OCI-LY7 (cell line): Measurements from ENCODE around the gene CNNM2. TPM values are rescaled to one million over a fixed set of nuclear protein-coding genes. Genes with fewer than 3 reads are reported as not detected.
"Not testable (repeated sequence)": the region's sequence is repeated elsewhere in the genome, so short reads cannot be mapped to it uniquely, and the experiment has no call there.

Source experiments
- BruUV-seq: library from RNA; stranded (reverse); fragments of 400-500 nt; replicated peaks from 2 replicates; lab custom pipeline; 2021; lab: Mats Ljungman, UMichigan
- CTCF ChIA-PET: fragments of 300-600 bp; sonication (Branson Sonifier 250); formaldehyde crosslinking; loops from one replicate; lab custom pipeline; 2022; ENCODE audit warnings: antibody characterized with exemption; ENCODE audit not compliant: unreplicated experiment; lab: Charles Lee
- POLR2A ChIA-PET: fragments of 300-600 bp; sonication (Branson Sonifier 250); formaldehyde crosslinking; loops from one replicate; lab custom pipeline; 2022; ENCODE audit warnings: antibody characterized with exemption; lab: Charles Lee
- DNase-seq: peaks from one replicate; pipeline ENCODE4 v3.0.0-alpha.2; 2015; ENCODE audit warnings: low spot score
- H2AFZ ChIP-seq: fragments of 200-600 bp; sonication (generic), shearing (Covaris generic); 2 replicates; pipeline ENCODE4 v1.6.1; 2014; ENCODE audit warnings: mild to moderate bottlenecking, antibody characterized with exemption, low read length, moderate library complexity
- H3K27ac ChIP-seq: fragments of 200-600 bp; sonication (generic); 2 replicates; pipeline ENCODE4 v1.5.1; 2014; ENCODE audit warnings: mixed run types, low read depth, mild to moderate bottlenecking, moderate library complexity, low read length, inconsistent platforms; ENCODE audit not compliant: poor library complexity, severe bottlenecking
- H3K36me3 ChIP-seq: fragments of 200-600 bp; sonication (generic); 2 replicates; pipeline ENCODE4 v1.6.1; 2014; ENCODE audit warnings: mild to moderate bottlenecking, antibody characterized with exemption, low read length, moderate library complexity, mixed read lengths; ENCODE audit not compliant: insufficient read depth
- H3K4me1 ChIP-seq: fragments of 200-600 bp; sonication (generic); 2 replicates; pipeline ENCODE4 v1.5.1; 2014; ENCODE audit warnings: mild to moderate bottlenecking, low read length; ENCODE audit not compliant: insufficient read depth, poor library complexity, severe bottlenecking
- H3K4me2 ChIP-seq: fragments of 200-600 bp; sonication (generic); 2 replicates; pipeline ENCODE4 v1.6.1; 2014; ENCODE audit warnings: mild to moderate bottlenecking, low read length
- H3K4me3 ChIP-seq: fragments of 200-600 bp; sonication (generic); 2 replicates; pipeline ENCODE4 v1.5.1; 2014; ENCODE audit warnings: mild to moderate bottlenecking, low read depth, low read length; ENCODE audit not compliant: poor library complexity, severe bottlenecking
- H3K79me2 ChIP-seq: fragments of 200-600 bp; sonication (generic); 2 replicates; pipeline ENCODE4 v1.6.1; 2016; ENCODE audit warnings: low read depth, mild to moderate bottlenecking, low read length, moderate library complexity, mixed read lengths; ENCODE audit not compliant: insufficient read depth
- H3K9me2 ChIP-seq: fragments of 200-600 bp; sonication (generic); 2 replicates; pipeline ENCODE4 v1.6.1; 2016; ENCODE audit warnings: mild to moderate bottlenecking, low read length, mixed read lengths; ENCODE audit not compliant: insufficient read depth
- H3K9me3 ChIP-seq: fragments of 200-600 bp; sonication (generic); 2 replicates; pipeline ENCODE4 v1.6.1; 2014; ENCODE audit warnings: mild to moderate bottlenecking, mixed run types, low read length, mixed read lengths
- H4K20me1 ChIP-seq: fragments of 200-600 bp; sonication (generic); 2 replicates; pipeline ENCODE4 v1.6.1; 2014; ENCODE audit warnings: mild to moderate bottlenecking, antibody characterized with exemption, low read length, moderate library complexity, mixed read lengths; ENCODE audit not compliant: insufficient read depth
- EZH2phosphoT487 ChIP-seq: fragments of 200-600 bp; sonication (generic); IDR thresholded peaks from 2 replicates; pipeline ENCODE4 v1.6.1; 2018; ENCODE audit warnings: low read depth, borderline replicate concordance, mild to moderate bottlenecking, mixed run types, antibody characterized with exemption, low read length, moderate library complexity, mixed read lengths
- intact Hi-C: fragments of 100-400 bp; cut with micrococcal nuclease; formaldehyde crosslinking; loops from one replicate; pipeline ENCODE4 v1.10.0; 2022; ENCODE audit not compliant: unreplicated experiment
- total RNA-seq, 2 experiments: library from RNA; depleted of rRNA in 1 of 2; stranded (reverse); fragments of >200 nt in 1 of 2; shearing (Covaris generic) in 1 of 2; gene quantifications; 2 replicates each; pipeline ENCODE4 v1.2.3, GENCODE V29; 2014 to 2022
- TF ChIP-seq, protein P1 (sequence below): fragments of 200-600 bp; sonication (generic); conservative IDR thresholded peaks from 2 replicates; pipeline ENCODE4 v1.5.1; 2014; ENCODE audit warnings: mild to moderate bottlenecking, antibody characterized with exemption, low read length, moderate library complexity, mixed read lengths

CNNM2 gene
- total RNA-seq, 2 experiments from 2014 or later, result 6.6 to 7.2 TPM

DNA sequence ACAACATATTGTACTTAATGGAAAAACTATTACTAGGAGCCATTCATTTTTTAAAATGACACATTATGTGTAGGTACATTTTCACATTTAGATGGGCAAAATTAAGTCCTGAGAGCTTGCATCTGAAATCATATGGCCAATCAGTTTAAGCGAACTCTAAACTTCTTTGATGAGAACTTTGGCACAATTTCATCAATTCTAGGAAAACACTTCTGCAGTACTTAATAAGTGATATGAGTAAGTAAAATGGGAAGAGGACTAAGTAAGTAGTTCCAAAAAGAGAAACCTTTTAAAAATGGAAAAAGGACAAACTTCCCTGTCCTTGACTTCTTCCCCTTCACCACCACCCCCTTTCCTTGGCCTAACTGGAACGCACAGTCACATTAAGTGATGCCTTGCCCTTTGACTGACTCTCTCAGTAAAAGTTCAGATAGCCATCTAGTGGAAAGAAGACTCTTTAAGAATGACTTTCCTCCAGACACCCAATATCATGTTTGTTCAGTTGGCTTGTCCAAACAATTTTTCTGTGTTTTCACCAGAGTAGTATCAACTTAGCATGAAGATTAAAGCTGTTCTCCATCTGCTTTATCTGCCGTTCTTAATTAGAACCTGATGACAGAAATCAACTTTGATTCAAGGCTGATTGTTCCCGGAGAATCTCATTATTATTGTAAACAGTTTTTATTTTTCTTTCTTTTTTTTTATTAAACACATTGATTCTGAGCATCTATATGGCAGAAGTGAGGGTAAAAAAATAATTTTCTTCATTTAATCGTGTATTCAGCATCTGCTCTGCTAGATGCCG, 45.1 kb downstream of the CNNM2 start:
- no peak for DNase-seq
- no peaks in the 10 kb centered on the region for H3K36me3 ChIP-seq
- TF ChIP-seq, protein P1, sequence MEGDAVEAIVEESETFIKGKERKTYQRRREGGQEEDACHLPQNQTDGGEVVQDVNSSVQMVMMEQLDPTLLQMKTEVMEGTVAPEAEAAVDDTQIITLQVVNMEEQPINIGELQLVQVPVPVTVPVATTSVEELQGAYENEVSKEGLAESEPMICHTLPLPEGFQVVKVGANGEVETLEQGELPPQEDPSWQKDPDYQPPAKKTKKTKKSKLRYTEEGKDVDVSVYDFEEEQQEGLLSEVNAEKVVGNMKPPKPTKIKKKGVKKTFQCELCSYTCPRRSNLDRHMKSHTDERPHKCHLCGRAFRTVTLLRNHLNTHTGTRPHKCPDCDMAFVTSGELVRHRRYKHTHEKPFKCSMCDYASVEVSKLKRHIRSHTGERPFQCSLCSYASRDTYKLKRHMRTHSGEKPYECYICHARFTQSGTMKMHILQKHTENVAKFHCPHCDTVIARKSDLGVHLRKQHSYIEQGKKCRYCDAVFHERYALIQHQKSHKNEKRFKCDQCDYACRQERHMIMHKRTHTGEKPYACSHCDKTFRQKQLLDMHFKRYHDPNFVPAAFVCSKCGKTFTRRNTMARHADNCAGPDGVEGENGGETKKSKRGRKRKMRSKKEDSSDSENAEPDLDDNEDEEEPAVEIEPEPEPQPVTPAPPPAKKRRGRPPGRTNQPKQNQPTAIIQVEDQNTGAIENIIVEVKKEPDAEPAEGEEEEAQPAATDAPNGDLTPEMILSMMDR, result no peak
- no peak for TF ChIP-seq EZH2phosphoT487
- H3K4me3 ChIP-seq, result no peak overlapping the region
- H3K27ac ChIP-seq, result no peak overlapping the region
- no peaks in the 10 kb centered on the region for H3K79me2 ChIP-seq
- no peaks in the 10 kb centered on the region for H3K9me3 ChIP-seq
- CTCF ChIA-PET, result no interaction called here
- H3K4me1 ChIP-seq, result no peaks in the 10 kb centered on the region
- POLR2A ChIA-PET, result interaction anchor here (0.7 kb wide), 1 partner anchor 316 kb away, joined by 3 read pairs; no protein-coding TSS in a partner anchor
- H3K9me2 ChIP-seq, result no peaks in the 10 kb centered on the region
- no peak overlapping the region for H3K4me2 ChIP-seq
- intact Hi-C loops, result no loop called here
- BruUV-seq, result no TSS peak
- H2AFZ ChIP-seq, result no peak overlapping the region
- no peaks in the 10 kb centered on the region for H4K20me1 ChIP-seq

DNA sequence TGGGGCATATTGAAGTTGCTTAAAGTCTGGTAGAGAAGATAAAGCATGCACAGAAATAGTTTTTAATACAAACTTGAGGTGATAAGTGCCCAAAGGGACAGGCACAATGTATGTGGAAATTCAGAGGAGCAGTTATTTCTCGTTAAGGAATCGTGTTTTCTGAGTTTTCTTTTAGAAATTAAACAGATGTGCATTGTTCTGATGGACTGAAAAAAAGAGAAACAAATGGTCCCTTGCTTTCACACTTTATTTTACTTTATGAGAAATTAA, 45.6 kb downstream of the CNNM2 start:
- H3K4me2 ChIP-seq, result no peak overlapping the region
- no peak overlapping the region for H3K4me3 ChIP-seq
- intact Hi-C loops, result no loop called here
- DNase-seq, result no peak
- no peaks in the 10 kb centered on the region for H4K20me1 ChIP-seq
- H3K79me2 ChIP-seq, result no peaks in the 10 kb centered on the region
- ChIA-PET POLR2A (no interaction called here), CTCF (no interaction called here)
- H3K9me3 ChIP-seq, result no peaks in the 10 kb centered on the region
- no peaks in the 10 kb centered on the region for H3K9me2 ChIP-seq
- TF ChIP-seq EZH2phosphoT487, result no peak
- TF ChIP-seq, protein P1, result no peak
- no peaks in the 10 kb centered on the region for H3K36me3 ChIP-seq
- no TSS peak for BruUV-seq
- no peak overlapping the region for H3K27ac ChIP-seq
- H2AFZ ChIP-seq, result no peak overlapping the region
- H3K4me1 ChIP-seq, result no peaks in the 10 kb centered on the region

DNA sequence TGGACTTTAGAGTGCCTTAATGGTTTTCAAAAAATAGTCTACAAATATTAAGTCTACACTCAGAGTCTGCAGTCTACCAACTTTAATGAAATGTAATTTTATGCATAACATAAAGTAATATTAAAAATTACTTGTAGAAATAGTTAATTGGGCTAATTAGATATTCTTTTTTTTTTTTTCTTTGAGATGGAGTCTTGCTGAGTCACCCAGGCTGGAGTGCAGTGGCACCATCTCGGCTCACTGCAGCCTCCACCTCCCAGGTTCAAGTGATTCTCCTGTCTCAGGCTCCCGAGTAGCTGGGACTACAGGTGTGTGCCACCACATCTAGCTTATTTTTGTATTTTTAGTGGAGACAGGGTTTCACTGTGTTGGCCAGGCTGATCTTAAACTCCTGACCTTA, 46.0 kb downstream of the CNNM2 start:
- H3K4me2 ChIP-seq, H4K20me1 ChIP-seq, intact Hi-C loops, CTCF ChIA-PET, H3K36me3 ChIP-seq, H3K9me3 ChIP-seq, H3K79me2 ChIP-seq, H3K9me2 ChIP-seq, BruUV-seq, H2AFZ ChIP-seq, H3K4me1 ChIP-seq, H3K4me3 ChIP-seq, DNase-seq, H3K27ac ChIP-seq: not testable (repeated sequence)
- POLR2A ChIA-PET, result interaction anchor here (0.7 kb wide), 2 partner anchors 53 to 208 kb away, joined by 3 read pairs; no protein-coding TSS in a partner anchor
